GM12864 (cell line): Measurements from ENCODE around the gene HERC6.

Source experiments
- DNase-seq: peaks from one replicate; pipeline ENCODE4 v3.0.0-alpha.2; 2011; ENCODE audit warnings: low read depth
- H3K4me3 ChIP-seq: 2 replicates; pipeline ENCODE4 v1.5.1; 2011; ENCODE audit warnings: mild to moderate bottlenecking, low read depth, low read length, control low read depth
- TF ChIP-seq, protein P1 (sequence below): IDR thresholded peaks from 2 replicates; pipeline ENCODE4 v1.5.1; 2011; ENCODE audit warnings: low read depth, mild to moderate bottlenecking, moderate library complexity, low read length, control low read depth, inconsistent platforms; ENCODE audit errors: missing control alignments

HERC6 gene

DNA sequence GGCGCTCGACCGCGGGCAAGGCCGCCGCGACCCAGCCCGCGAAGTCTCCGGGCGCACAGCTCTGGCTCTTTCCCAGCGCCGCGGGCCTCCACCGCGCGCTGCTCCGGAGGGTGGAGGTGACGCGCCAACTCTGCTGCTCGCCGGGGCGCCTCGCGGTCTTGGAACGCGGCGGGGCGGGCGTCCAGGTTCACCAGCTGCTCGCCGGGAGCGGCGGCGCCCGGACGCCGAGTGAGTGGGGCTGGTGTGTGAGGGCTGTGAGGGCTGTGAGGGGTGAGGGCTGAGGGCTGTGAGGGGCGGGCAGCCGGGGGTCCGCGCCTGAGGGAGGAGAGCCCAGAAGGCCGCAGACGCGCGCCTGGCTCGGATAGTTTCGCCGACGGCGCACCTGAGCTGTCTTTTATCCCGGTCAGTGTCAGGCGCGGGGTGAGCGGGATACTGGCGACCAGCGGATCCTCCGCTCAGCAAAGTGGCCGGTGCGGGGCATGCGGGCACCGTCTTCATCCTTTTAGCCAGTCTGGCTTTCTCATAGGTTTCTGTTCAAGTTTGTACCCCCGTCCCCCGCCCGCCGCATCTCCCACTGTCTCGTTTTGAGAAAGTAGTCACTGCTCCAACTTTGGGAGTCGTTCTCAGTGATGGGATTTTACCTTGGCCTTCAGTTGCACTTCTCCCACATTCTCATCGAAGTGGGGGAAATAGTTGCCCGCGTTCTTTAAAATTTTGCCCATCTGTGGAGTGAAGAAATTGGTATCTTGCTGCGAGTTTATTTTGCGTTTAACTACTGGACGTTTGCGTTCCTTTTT is 78.9 kb downstream of the HERC6 start:
- TF ChIP-seq, protein P1, sequence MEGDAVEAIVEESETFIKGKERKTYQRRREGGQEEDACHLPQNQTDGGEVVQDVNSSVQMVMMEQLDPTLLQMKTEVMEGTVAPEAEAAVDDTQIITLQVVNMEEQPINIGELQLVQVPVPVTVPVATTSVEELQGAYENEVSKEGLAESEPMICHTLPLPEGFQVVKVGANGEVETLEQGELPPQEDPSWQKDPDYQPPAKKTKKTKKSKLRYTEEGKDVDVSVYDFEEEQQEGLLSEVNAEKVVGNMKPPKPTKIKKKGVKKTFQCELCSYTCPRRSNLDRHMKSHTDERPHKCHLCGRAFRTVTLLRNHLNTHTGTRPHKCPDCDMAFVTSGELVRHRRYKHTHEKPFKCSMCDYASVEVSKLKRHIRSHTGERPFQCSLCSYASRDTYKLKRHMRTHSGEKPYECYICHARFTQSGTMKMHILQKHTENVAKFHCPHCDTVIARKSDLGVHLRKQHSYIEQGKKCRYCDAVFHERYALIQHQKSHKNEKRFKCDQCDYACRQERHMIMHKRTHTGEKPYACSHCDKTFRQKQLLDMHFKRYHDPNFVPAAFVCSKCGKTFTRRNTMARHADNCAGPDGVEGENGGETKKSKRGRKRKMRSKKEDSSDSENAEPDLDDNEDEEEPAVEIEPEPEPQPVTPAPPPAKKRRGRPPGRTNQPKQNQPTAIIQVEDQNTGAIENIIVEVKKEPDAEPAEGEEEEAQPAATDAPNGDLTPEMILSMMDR = no peak
- DNase-seq = no peak
- peak overlapping the region; percentile 69 for H3K4me3 ChIP-seq

DNA sequence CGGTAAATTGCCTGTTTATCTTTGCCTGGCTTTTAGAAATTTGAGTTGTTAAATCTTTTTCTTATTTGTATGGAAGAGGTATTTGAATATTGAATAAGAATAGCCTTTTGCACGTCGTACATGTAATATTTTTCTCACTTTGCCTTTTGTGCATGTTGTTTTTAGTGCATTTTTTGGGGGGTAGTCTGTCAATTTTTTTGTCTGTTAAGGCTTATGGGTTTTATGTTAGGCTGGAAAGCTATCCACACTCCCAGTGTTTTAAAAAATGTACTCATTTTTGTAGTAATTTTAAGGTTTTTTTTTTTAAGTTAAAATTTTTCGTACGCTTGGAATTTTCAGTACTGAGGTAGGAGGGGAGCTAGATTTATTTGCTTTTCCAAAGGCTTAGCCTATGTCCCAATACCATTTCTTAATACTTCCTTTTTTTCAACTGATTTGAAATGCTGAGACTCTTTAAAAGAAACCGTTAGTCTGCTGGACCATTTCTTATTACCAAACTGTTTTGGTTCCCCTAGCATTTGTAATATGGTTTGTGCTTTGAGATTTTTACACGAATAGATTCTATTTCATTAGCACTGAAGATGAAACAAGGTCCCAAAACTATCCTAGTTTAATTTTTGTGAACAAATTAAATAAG is 79.6 kb downstream of the HERC6 start:
- no peak overlapping the region; the same call in 1 of the 2 replicates for H3K4me3 ChIP-seq
- TF ChIP-seq, protein P1 = no peak
- DNase-seq = no peak

DNA sequence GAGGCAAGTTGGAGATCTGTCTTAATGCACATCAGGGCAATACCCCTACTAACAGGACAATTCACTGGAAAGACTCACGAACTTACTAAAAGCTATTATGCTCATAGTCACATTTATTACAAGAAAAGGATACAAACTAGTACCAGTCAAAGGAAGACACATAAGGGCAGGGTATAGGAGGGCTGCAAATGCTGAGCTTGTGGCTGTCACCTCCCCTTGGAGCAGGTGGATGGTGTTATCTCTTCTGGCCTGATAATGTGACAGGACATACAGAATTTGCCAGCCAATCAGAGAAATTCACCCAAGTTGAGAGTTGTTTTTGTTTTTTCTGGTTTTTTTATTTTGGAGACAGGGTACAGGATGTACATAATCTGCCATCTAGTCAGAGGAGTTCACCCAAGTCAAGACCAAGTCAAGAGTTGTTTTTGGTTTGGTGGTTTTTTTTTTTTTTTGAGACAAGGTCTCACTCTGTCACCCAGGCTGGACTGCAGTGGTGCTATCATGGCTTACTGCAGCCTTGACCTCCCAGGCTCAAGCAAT is 87.1 kb downstream of the HERC6 start:
- TF ChIP-seq, protein P1 = no peak
- no peak for DNase-seq
- no peak overlapping the region for H3K4me3 ChIP-seq

DNA sequence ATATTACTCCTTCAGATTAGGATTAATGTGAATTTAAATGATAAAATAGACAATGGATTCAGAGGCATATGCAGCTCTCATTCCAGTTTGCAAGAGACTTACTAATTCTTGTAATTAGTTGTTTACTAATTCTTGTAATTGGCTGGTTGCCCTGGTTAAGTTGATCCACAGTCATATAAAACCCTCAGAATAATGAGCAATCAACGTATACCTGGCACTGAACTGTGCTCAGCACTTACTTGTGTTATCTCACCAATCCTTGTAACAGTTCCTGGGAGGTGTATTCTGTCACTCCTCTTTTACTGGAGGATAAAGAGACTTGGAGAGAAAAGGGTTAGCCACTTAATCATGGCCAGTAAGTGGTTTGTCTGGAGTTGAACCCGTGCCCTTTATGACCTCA is 88.7 kb downstream of the HERC6 start:
- TF ChIP-seq, protein P1 = no peak
- DNase-seq = no peak
- no peak overlapping the region for H3K4me3 ChIP-seq

DNA sequence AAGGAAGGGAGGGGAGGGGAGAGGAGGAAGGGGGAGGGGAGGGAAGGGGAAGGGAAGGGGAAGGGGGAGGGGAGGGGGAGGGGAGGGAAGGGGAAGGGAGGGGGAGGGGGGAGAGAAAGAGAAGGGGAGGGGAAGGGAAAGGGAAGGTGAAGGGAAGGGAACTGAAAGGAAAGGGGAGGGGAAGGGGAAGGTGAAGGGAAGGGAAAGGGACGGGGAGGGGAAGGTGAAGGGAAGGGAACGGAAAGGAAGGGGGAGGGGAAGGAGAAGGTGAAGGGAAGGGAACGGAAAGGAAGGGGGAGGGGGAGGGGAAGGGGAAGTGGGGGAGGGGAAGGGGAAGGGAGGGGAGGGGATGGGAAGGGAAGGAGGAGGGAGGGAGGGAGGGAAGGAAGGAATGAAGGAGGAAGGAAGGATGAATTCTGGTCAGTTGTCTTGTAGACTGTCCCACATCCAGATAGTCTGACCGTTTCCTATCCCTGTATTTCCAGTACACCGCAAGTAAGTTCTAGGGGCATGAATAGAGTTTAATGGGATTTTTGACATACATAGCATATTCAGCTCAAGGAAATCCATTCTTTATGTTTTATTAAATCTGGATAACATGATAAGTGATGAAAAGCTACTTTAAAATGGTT is 98.7 kb downstream of the HERC6 start:
- no peak overlapping the region for H3K4me3 ChIP-seq
- DNase-seq = no peak
- TF ChIP-seq, protein P1 = no peak

DNA sequence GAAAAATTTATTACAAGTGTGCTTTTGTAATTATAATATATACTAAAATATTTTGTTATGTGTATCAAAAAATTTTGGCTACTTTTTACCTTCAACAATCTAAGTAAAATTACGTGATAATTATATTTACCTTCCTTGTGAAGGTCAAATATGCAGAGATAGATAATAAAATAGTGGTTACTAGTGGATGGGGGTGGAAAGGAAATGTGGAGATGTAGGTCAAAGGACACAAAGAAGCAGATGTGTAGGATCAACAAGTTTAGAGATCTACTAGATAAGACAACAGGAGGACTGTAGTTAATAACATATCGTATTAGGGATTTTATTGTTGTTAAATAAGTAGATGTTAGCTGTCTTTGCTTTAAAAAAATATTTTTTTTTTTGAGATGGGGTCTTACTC is 99.6 kb downstream of the HERC6 start:
- TF ChIP-seq, protein P1 = no peak
- no peak for DNase-seq
- H3K4me3 ChIP-seq = no peak overlapping the region
